HG03521 (cell line): ENCODE data around the gene ZNF462.

Source experiments
- ATAC-seq: cut with Tn5 transposase; IDR thresholded peaks from one replicate; pipeline ENCODE4 v1.9.1; 2021; ENCODE audit warnings: mild to moderate bottlenecking, moderate library complexity; ENCODE audit not compliant: unreplicated experiment

ZNF462 gene

DNA sequence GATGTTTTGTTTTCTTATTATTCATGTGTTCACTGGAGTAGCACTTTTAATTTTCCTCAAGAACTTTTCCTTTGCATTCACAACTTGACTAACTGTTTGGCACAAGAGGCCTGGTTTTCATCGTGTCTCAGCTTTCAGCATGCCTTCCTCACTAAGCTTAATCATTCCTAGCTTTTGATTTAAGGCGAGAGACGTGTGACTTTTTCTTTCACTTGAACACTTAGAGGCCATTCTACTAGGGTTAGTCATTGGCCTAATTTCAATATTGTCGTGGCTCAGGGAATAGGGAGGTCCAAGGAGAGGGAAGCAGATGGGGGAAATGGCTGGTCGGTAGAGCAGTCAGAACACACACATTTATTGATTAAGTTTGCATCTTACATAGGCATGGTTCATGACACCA, 94.0 kb downstream of the ZNF462 start:
- no peak for ATAC-seq

DNA sequence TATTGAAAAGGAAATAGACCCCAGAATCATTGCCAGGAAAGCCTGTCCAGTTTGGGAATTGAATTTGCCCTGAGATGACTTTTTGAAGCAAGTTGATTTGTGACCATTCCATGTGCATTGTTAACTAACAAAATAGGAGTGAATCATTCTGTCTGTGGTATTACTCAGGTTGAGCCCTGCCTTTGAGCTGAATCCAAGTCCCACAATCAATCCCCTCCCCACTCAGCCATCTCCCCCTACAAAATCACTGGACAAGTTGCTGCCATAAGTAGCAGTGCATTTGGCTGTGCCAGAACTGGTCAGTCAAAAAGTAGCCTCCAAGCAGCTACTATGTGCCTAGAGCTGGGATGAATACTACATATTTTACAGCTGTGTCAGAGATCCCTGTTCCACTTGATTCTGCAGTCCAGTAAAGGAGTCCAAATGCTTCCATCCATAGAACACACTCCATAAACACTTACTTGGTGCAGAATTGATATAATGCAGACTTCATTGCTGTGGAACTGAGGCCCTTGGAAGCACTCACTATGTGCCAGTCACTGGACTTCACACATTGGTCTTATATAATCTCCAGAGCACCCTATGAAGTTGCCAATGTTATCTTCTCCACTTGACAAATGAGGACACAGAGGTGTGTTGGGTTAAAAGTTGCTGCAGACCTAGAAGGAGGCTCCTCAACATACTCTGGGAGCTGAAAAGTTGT, 96.1 kb downstream of the ZNF462 start:
- ATAC-seq, result no peak

DNA sequence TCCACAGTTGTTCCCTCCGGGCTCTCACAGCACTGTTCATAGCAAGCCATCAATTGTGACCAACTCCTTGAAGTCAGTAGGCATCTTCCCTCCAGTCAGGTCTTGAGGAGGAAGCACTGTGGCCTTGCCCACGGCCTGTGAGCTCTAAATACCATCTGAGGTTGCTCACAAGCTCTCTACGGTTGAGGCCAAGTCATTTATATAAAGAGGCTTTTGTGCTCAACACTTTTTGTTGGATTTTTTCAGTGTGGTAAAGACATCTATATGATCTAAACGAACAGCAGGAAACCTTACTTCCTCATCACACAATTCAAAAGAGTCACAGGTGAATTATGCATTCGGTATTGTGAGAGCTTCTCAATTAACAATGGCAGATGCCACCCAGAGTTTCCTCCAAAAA, 97.3 kb downstream of the ZNF462 start:
- ATAC-seq, result no peak

DNA sequence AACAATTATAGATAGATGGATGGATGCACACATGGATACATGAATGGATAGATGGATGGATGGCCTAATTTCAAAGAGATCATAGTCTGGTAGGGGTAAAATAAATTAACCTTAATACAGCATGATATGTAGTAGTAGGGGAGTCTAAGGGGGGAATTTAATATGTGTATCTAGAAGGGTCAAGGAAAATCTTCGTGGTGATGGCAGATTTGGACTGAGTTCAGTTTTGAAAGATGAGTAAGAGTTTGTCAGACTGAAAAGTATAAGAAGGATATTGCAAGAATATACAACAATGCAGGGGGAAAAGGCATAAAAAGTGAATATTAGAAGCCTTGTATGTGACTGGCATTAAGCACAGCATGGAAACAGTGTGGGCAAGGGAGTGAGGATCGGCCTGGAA, 98.7 kb downstream of the ZNF462 start:
- no peak for ATAC-seq

DNA sequence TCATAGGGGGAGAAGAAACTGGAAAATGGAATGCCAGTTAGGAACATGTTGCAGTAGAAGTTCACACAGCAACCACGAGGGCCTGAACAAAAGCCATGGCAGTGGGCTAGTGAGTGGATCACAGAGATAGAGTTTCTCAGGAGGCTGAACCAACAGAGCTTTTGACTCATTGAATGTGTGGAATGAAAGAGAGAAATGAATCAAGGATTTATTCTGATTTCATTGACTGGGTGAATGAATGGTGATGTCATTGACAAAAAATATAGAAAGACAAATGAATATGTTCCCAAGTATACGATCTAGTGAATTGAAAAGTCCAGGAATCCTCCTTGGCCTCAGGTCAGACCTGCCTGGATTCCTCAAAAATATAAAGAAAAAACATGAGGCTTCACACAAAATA, 99.2 kb downstream of the ZNF462 start:
- ATAC-seq, result no peak

DNA sequence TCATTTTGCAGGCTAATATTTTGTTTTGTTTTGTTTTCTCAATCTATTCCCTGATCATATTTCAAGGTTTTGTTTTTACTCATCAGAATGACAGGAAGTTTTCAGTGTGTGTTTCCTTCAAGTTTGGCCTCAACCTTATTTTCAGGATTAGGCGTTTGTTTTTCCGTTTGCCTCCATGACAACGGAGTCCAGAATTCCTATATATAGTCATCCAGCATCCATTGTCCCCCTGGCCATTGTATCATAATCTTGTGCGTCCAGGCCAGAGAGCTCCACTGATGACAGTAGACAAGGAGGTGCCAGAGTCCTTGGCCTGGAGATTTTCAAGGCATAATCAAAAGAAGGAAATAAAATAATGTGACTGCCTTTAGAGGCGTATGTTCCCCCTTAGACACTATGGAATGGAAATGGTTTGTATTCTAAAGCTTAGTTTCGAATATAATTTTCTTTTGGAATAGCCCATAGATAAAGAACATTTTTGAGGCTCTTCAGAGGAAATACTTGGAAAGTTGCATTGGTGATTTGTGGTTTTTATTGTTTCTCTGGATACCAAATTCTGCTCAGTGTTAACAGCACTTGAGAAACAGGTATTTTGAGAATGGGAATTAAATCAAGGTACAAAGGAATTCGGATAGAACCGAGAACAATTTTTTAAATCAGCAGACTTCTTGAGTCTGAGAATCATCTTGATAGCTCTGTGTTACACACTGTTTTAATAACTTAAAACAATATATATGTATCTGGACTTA, 99.8 kb downstream of the ZNF462 start:
- no peak for ATAC-seq

DNA sequence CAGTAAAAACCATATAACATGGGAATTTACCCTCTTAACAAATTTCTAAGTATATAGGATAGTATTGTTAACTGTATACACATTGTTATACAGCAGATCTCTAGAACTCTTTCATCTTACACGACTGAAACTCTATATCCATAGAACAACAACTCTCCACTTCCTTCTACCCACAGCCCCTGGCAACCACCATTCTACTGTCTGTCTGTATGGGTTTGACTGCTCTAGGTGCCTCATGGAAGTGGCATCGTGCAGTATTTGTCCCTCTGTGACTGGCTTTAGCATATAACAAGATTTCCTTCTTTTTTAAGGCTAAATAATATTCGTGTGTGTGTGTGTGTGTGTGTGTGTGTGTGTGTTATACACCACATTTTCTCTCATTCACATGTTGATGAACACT, 100.7 kb downstream of the ZNF462 start:
- ATAC-seq, result no peak

DNA sequence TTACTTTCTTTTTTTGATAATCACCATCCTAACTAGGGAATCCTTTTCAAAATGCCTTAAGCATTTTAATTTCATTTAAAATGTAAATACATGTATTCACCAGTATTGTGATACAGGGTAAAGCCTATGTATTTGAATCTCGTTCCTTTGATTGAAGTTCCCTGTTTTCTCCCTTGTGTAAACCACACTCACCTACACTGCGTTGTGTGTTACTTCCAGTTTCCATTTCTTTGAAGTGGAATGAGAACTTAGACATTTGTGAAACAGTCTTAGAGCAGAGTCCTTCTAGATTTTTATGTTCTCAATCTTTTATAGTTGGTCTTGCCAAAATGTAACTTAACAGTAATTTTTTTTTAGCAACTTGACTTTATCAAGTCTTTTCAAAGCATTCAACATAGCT, 101.4 kb downstream of the ZNF462 start:
- ATAC-seq, result no peak

- ATAC-seq, result no peak
Measured at GRCh38 chr9:106964822-106965525, 102.0 kb downstream of the ZNF462 start.

GRCh38 chr9:106966481-106966880, 103.5 kb downstream of the ZNF462 start:
- ATAC-seq, result no peak

- ATAC-seq, result no peak
Measured at GRCh38 chr9:106969696-106970095, 106.7 kb downstream of the ZNF462 start.

DNA sequence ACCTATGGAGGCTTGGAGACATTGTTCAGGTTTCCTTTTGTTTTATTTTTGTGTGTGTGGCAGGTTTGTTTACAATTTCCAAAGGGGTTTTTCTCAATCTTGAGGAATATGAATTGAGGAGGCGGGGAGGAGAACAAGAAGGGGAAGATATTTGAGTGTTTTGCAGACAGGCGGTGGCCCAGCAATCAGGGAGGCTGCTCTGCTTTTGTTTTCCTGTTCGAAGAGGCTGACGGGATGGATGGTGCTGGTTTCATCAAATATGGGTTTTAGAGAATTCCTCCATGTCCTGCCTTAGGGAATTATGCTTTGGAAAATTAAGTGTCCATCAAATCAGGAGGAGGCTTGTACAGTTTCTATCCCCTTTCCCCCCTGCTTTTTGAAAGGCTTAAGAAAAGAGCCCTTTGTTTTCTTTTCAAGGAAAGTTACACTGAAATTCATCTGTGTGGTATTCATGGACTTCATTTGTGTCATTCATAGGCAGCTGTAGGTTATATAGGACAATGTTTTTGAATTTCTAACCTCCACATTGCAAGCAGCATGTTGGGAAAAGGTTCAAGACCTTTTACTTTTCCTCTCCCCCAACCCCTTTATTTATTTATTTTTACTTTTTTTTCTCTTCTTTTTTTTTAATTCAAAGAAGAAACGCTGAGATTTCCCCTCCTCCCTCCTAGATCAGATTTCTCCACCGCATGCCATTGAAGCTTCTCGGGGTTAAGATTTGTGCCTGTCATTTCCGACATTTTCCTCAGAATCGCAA, 107.4 kb downstream of the ZNF462 start:
- no peak for ATAC-seq

DNA sequence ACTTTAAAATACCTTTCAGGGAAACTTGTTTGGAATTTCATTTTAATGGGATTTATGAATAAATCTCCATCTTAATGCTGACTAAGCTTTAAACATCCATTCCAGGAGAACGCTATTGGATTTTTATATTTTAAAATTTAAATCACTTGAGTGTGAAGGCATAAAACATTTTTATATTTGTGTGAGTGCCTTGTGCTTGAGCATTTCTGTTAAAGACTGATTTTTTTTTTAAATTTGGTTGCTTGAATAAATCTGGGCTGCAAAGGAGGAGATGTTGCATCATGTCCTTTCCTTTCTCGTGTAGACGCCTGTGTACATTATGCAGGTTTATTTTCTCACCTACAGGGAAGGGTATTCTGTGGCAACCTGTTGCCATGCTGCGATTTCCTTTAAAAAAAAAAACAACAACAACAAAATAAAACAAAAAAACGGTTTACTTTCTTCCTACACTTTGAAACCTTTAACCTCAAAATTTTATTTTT, 108.1 kb downstream of the ZNF462 start:
- ATAC-seq, result no peak

GRCh38 chr9:106972082-106972481, 109.1 kb downstream of the ZNF462 start:
- no peak for ATAC-seq

DNA sequence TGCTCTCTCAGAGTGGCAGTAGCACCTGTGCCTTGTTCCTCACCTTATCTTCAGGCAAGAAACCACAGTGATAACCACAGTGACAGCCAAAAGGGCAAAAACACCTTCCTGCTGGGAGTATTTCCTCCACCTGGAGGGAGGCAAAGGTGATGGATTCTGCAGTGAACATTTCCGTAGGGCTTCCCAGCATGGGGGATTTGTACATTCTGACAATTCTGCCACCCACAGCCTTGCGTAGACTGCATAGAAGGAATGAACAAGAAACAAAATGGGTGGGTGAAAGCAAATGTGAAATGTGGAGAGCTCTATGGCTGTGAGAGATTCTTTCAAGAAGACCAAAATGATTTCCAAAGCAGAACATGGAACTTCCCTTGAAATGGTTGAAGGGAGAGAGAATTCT, 111.4 kb downstream of the ZNF462 start:
- ATAC-seq, result no peak

GRCh38 chr9:106976772-106977171, 113.8 kb downstream of the ZNF462 start:
- ATAC-seq, result no peak

DNA sequence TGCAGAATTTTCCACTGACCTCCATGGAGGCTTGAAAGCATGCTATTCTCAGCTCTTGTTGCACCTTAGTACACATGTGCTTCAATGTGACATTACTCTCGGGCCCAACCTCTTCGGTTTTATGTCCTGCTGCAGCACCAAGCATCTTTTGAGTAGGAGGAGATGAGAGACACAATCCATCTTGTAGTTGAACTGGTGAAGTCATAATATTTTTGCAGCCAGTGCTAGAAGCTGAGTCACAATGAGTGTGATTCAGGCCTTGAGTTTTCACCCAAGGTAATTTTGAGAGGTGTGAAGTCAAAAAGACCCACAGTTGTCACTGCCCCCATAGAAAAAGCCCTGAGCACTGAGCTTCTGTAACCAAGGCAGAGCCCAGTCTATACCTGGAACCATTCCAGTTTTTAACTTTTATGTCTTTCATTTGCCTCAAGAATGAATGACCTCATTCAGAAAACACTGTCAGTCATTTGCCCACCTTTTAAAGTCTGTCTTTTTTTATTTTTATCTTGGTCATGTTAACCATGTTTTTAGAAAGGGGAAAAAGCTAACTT, 117.7 kb downstream of the ZNF462 start:
- no peak for ATAC-seq

- ATAC-seq, result peak; percentile 61
Measured at GRCh38 chr9:106981396-106982287, 118.7 kb downstream of the ZNF462 start.

DNA sequence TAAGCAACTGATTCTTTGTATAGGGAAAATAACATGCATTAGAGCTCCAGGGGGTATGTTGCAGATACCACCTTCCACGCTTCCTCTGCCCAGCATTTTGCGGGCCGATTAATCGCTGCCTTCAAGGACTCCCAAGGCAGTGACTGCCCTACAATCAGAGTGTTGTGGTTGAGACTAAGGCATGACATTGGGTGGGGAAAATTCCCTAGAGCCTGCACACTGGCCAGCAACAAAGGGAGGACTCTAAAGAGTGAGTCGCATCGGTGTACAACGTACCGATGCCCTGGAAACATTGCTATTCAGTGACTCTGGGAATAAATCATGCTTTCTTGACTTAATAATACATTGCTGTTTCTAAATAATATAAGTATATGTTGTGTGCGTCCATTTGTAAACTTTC, 119.7 kb downstream of the ZNF462 start:
- no peak for ATAC-seq

DNA sequence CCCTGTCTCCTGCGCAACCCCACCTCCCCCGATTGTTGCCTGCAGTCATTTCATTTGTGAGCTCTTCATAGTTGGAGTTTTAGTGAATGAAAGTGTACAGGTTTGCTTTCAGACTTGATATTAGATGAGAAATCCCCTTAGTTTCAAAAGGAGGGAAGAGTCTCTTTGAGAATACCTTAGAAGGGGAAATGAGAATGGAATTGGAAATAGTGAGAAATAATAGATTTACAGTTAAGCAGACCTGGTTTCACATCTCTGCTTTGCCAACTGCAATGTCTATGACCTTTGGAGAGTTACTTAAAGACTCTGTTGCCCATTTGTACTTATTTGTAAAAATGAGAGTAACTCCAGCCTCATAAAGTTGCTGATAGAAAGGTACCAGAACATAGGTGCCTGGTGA, 120.4 kb downstream of the ZNF462 start:
- ATAC-seq, result no peak
